Liver (tissue), 9 donors: ENCODE measurements around the gene DNAI1. TPM values are rescaled to one million over a fixed set of nuclear protein-coding genes. Genes with fewer than 3 reads are reported as not detected.
A peak's percentile ranks its signal among the peaks of the same experiment; 100 is the strongest.

Experiments
- DNase-seq: peaks from one replicate; pipeline ENCODE4 v3.0.0-alpha.2; 2017; ENCODE audit warnings: low spot score
- H3K27ac ChIP-seq, 2 donors: one replicate each; pipeline ENCODE4 v1.7.0; 2013; ENCODE audit warnings: inconsistent platforms in 2 of 2, low read length in 2 of 2, control low read depth in 1 of 2, low read depth in 1 of 2, mild to moderate bottlenecking in 1 of 2
- H3K27me3 ChIP-seq, 4 donors: one replicate each; pipeline versions ENCODE4 v1.6.1 to v1.7.0; 2013; ENCODE audit warnings: low read length in 3 of 4, inconsistent platforms in 1 of 4, mild to moderate bottlenecking in 1 of 4, moderate library complexity in 1 of 4; ENCODE audit not compliant: control insufficient read depth in 4 of 4, insufficient read depth in 4 of 4
- H3K36me3 ChIP-seq, 4 donors: one replicate each; pipeline versions ENCODE4 v1.6.1 to v1.7.0; 2013; ENCODE audit warnings: low read length in 3 of 4, mild to moderate bottlenecking in 3 of 4, low read depth in 1 of 4, moderate library complexity in 1 of 4; ENCODE audit not compliant: control insufficient read depth in 4 of 4, insufficient read depth in 3 of 4
- H3K4me1 ChIP-seq, 4 donors: one replicate each; pipeline versions ENCODE4 v1.6.1 to v1.7.0; 2013; ENCODE audit warnings: low read length in 3 of 4, mild to moderate bottlenecking in 3 of 4, moderate library complexity in 1 of 4; ENCODE audit not compliant: control insufficient read depth in 4 of 4, insufficient read depth in 4 of 4
- H3K4me3 ChIP-seq, 3 donors: one replicate each; pipeline versions ENCODE4 v1.6.1 to v1.7.0; 2013; ENCODE audit warnings: low read length in 3 of 3, control low read depth in 1 of 3, low read depth in 1 of 3, mild to moderate bottlenecking in 1 of 3
- H3K9ac ChIP-seq, 2 donors: one replicate each; pipeline ENCODE4 v1.7.0; 2013; ENCODE audit warnings: low read length in 2 of 2, mild to moderate bottlenecking in 2 of 2, moderate library complexity in 2 of 2, control low read depth in 1 of 2, low read depth in 1 of 2
- H3K9me3 ChIP-seq, 4 donors: one replicate each; pipeline versions ENCODE4 v1.6.1 to v1.7.0; 2013; ENCODE audit warnings: low read length in 3 of 4; ENCODE audit not compliant: control insufficient read depth in 4 of 4
- FOXA1 ChIP-seq: IDR thresholded peaks from 2 replicates; pipeline ENCODE4 v1.6.1; 2016; ENCODE audit warnings: antibody characterized with exemption
- HNF4A ChIP-seq, 2 donors: conservative IDR thresholded peaks; 2 replicates each; pipeline ENCODE4 v1.6.1; 2016; ENCODE audit warnings: antibody characterized with exemption in 2 of 2, mild to moderate bottlenecking in 2 of 2
- HNF4G ChIP-seq: IDR thresholded peaks from 2 replicates; pipeline ENCODE4 v1.6.1; 2016; ENCODE audit warnings: antibody characterized with exemption
- JUND ChIP-seq, 2 donors: IDR thresholded peaks; 2 replicates each; pipeline ENCODE4 v1.6.1; 2016; ENCODE audit warnings: antibody characterized with exemption in 2 of 2
- MAX ChIP-seq: IDR thresholded peaks from 2 replicates; pipeline ENCODE4 v1.6.1; 2016; ENCODE audit warnings: antibody characterized with exemption
- NR2F2 ChIP-seq: IDR thresholded peaks from 2 replicates; pipeline ENCODE4 v1.6.1; 2016; ENCODE audit warnings: antibody characterized with exemption
- RAD21 ChIP-seq, 2 donors: IDR thresholded peaks; 2 replicates each; pipeline ENCODE4 v1.6.1; 2016; ENCODE audit warnings: antibody characterized with exemption in 2 of 2, mild to moderate bottlenecking in 2 of 2
- REST ChIP-seq: IDR thresholded peaks from 2 replicates; pipeline ENCODE4 v1.6.1; 2016; ENCODE audit warnings: antibody characterized with exemption, mild to moderate bottlenecking
- RXRA ChIP-seq, 2 donors: IDR thresholded peaks; 2 replicates each; pipeline ENCODE4 v1.6.1; 2017 to 2018; ENCODE audit warnings: antibody characterized with exemption in 2 of 2, mild to moderate bottlenecking in 1 of 2
- YY1 ChIP-seq: IDR thresholded peaks from 2 replicates; pipeline ENCODE4 v1.6.1; 2016; ENCODE audit warnings: antibody characterized with exemption, mild to moderate bottlenecking
- ZBTB33 ChIP-seq: IDR thresholded peaks from 2 replicates; pipeline ENCODE4 v1.6.1; 2016; ENCODE audit warnings: antibody characterized with exemption
- WGBS: extraction: QIAGEN DNeasy Blood & Tissue Kit; methylation state at CpG from one replicate; pipeline ENCODE4 v1.1.7; 2013; 5-methylcytosine and 5-hydroxymethylcytosine counted together
- polyA plus RNA-seq, 2 donors: library from polyadenylated mRNA; stranded (reverse) in 1 of 2; unstranded in 1 of 2; fragments of 200-250 nt in 1 of 2; fragments of >200 nt in 1 of 2; fragmentation: Nextera tagmentation in 1 of 2; extraction: Ambion mirVana in 1 of 2; gene quantifications; one replicate each; pipeline versions ENCODE4 v1.2.1 to v1.2.3, GENCODE V29; 2013 to 2015
- total RNA-seq, 2 donors: library from RNA; depleted of rRNA; stranded (reverse); fragments of >200 nt; gene quantifications; one replicate each; pipeline ENCODE4 v1.2.3, GENCODE V29; 2014
- donor health status: healthy.
- donor health status: healthy.
- donor health status: healthy.
- donor health status: healthy.
- donor health status: healthy.

Gene DNAI1
- total and polyA plus RNA-seq, 4 donors: not detected

- peaks cover 13 to 45% (median 38%) of the 10 kb centered on the region in 4 donors for H3K4me1 ChIP-seq
- H3K36me3 ChIP-seq: no peaks in the 10 kb centered on the region
- H3K4me3 ChIP-seq: no peak overlapping the region
- H3K27ac ChIP-seq: no peak overlapping the region
- H3K27me3 ChIP-seq: no peaks in the 10 kb centered on the region
- H3K9ac ChIP-seq: no peak overlapping the region
- TF ChIP-seq NR2F2 (no peak), RAD21 (IDR thresholded peaks at IDR 0.05) (peak in 1 of 2 donors; percentile 9), HNF4A (conservative IDR thresholded peaks at IDR 0.05) (peak; percentile 24 to 51), RXRA (IDR thresholded peaks at IDR 0.05) (peak; percentile 25 to 54), REST (peak; percentile 99)
- peak; percentile 40 for DNase-seq
- WGBS: 23% methylated on average over 4 of the region's 4 CpGs
- no peaks in the 10 kb centered on the region for H3K9me3 ChIP-seq
Observed at GRCh38 chr9:34430843-34431437, 27.7 kb upstream of the DNAI1 start.

GRCh38 chr9:34431667-34432066, 26.9 kb upstream of the DNAI1 start:
- H3K27ac ChIP-seq: no peak overlapping the region
- H3K9ac ChIP-seq: no peak overlapping the region
- DNase-seq: no peak
- no peak overlapping the region for H3K4me3 ChIP-seq
- no peaks in the 10 kb centered on the region for H3K36me3 ChIP-seq
- peaks cover 13 to 45% (median 38%) of the 10 kb centered on the region in 4 donors for H3K4me1 ChIP-seq
- no peaks in the 10 kb centered on the region for H3K27me3 ChIP-seq
- no peaks in the 10 kb centered on the region for H3K9me3 ChIP-seq
- no peak for TF ChIP-seq MAX
- no peak for TF ChIP-seq NR2F2
- TF ChIP-seq ZBTB33: no peak
- no peak for TF ChIP-seq YY1
- TF ChIP-seq FOXA1: no peak
- TF ChIP-seq JUND (IDR thresholded peaks at IDR 0.05): no peak
- no peak for TF ChIP-seq HNF4G
- WGBS: 89% methylated on average over 2 of the region's 2 CpGs
